GM12865 (cell line): Measurements from ENCODE around the gene ENOSF1.
"Not testable (repeated sequence)": the region's sequence is repeated elsewhere in the genome, so short reads cannot be mapped to it uniquely, and the experiment has no call there.

ENCODE experiments used
- DNase-seq: peaks from one replicate; pipeline ENCODE4 v3.0.0; 2010; ENCODE audit warnings: low read depth
- H3K4me3 ChIP-seq: 2 replicates; pipeline ENCODE4 v1.5.1; 2011; ENCODE audit warnings: mild to moderate bottlenecking, low read depth, low read length, control low read depth
- TF ChIP-seq, protein P1 (sequence below): IDR thresholded peaks from 2 replicates; pipeline ENCODE4 v1.5.1; 2011; ENCODE audit warnings: low read length, control low read depth, low read depth, inconsistent platforms; ENCODE audit not compliant: insufficient read depth; ENCODE audit errors: missing control alignments

The ENOSF1 gene

GRCh38 chr18:688323-688722, 24.1 kb downstream of the ENOSF1 start:
- DNase-seq: no peak
- TF ChIP-seq, protein P1, sequence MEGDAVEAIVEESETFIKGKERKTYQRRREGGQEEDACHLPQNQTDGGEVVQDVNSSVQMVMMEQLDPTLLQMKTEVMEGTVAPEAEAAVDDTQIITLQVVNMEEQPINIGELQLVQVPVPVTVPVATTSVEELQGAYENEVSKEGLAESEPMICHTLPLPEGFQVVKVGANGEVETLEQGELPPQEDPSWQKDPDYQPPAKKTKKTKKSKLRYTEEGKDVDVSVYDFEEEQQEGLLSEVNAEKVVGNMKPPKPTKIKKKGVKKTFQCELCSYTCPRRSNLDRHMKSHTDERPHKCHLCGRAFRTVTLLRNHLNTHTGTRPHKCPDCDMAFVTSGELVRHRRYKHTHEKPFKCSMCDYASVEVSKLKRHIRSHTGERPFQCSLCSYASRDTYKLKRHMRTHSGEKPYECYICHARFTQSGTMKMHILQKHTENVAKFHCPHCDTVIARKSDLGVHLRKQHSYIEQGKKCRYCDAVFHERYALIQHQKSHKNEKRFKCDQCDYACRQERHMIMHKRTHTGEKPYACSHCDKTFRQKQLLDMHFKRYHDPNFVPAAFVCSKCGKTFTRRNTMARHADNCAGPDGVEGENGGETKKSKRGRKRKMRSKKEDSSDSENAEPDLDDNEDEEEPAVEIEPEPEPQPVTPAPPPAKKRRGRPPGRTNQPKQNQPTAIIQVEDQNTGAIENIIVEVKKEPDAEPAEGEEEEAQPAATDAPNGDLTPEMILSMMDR: no peak
- no peak overlapping the region for H3K4me3 ChIP-seq

GRCh38 chr18:686339-687111, 25.9 kb downstream of the ENOSF1 start:
- TF ChIP-seq, protein P1: no peak
- no peak overlapping the region for H3K4me3 ChIP-seq
- DNase-seq: no peak

GRCh38 chr18:685438-685837, 27.0 kb downstream of the ENOSF1 start:
- no peak overlapping the region for H3K4me3 ChIP-seq
- DNase-seq: no peak
- TF ChIP-seq, protein P1: no peak

DNA sequence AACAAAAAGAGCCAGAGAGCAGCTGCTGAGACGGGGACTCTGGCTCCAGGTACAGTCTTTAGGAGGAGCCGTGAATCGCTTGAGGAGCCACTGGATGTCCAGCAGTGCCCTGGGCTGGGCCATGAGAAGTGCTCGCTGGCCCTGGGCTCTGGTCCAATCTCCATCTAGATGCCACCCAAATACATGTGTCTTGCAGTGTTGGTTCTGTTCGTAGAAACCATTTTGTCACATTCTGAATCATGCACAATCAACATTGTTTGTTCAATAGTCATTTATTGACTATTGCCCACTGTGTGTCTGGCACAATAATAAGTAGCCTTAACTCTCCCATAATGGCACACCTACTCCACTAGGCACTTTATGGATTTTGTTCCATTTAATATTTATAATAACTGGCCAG, 28.9 kb downstream of the ENOSF1 start:
- no peak for DNase-seq

GRCh38 chr18:682833-683232, 29.6 kb downstream of the ENOSF1 start:
- no peak overlapping the region for H3K4me3 ChIP-seq
- TF ChIP-seq, protein P1: no peak
- no peak for DNase-seq

More for the DNA sequence above, 28.9 kb downstream of the ENOSF1 start:
- TF ChIP-seq, protein P1: no peak
- H3K4me3 ChIP-seq: no peak overlapping the region

DNA sequence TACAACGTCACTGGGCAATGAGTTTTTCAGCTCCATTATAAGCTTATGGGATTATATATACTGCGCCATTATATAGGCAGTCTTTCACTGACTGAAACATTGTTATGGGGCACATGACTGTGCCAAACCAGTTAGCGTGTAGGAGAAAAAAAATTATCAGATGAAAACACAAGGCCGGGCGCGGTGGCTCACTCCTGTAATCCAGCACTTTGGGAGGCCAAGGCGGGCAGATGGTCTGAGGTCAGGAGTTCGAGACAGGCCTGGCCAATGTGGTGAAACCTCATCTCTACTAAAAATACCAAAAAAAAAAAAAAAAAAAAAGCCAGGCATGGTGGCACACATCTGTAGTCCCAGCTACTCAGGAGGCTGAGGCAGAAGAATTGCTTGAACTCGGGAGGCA, 30.0 kb downstream of the ENOSF1 start:
- not testable (repeated sequence) for DNase-seq, H3K4me3 ChIP-seq

- DNase-seq: no peak
- no peak overlapping the region for H3K4me3 ChIP-seq
- TF ChIP-seq, protein P1: no peak
These were observed 30.4 kb downstream of the ENOSF1 start for GRCh38 chr18:681985-682384.
